Gastrocnemius medialis (tissue), 4 donors: ENCODE results near the gene ZNF718. TPM values are rescaled to one million over a fixed set of nuclear protein-coding genes. Genes with fewer than 3 reads are reported as not detected.
"Not testable (repeated sequence)": the region's sequence is repeated elsewhere in the genome, so short reads cannot be mapped to it uniquely, and the experiment has no call there.

Source experiments
- ATAC-seq, 2 donors: fragments of 150-250 bp; one replicate each; pipeline ENCODE4 v1.9.1; 2016
- DNase-seq, 2 donors: peaks; one replicate each; pipeline ENCODE4 v3.0.0-alpha.2; 2019
- H3K27ac ChIP-seq, 4 donors: fragments of 200-600 bp; sonication (generic); 1 replicate in 1 of 4; 2 replicates in 3 of 4; pipeline ENCODE4 v1.5.1; 2016 to 2018; ENCODE audit warnings: mild to moderate bottlenecking in 2 of 4, moderate library complexity in 1 of 4
- H3K27me3 ChIP-seq, 3 donors: fragments of 200-600 bp; sonication (generic) in 2 of 3; 1 replicate in 1 of 3; 2 replicates in 2 of 3; pipeline versions ENCODE4 v1.5.1 to v1.6.0; 2016 to 2019; ENCODE audit warnings: mild to moderate bottlenecking in 1 of 3, moderate library complexity in 1 of 3
- H3K36me3 ChIP-seq, 2 donors: fragments of 200-600 bp; sonication (generic) in 1 of 2; one replicate each; pipeline ENCODE4 v1.5.1; 2017 to 2018
- H3K4me1 ChIP-seq, 2 donors: fragments of 200-600 bp; sonication (generic) in 1 of 2; one replicate each; pipeline ENCODE4 v1.5.1; 2016 to 2017; ENCODE audit warnings: mild to moderate bottlenecking in 2 of 2
- H3K4me3 ChIP-seq, 4 donors: fragments of 200-600 bp; sonication (generic) in 3 of 4; 1 replicate in 1 of 4; 2 replicates in 3 of 4; pipeline ENCODE4 v1.5.1; 2016 to 2019; ENCODE audit warnings: mild to moderate bottlenecking in 2 of 4
- H3K9me3 ChIP-seq, 3 donors: fragments of 200-600 bp; sonication (generic) in 2 of 3; 1 replicate in 1 of 3; 2 replicates in 2 of 3; pipeline ENCODE4 v1.5.1; 2016 to 2019
- CTCF ChIP-seq, 5 experiments: fragments of 450-650 bp in 3 of 5; fragments of 200-600 bp in 2 of 5; sonication (generic) in 2 of 5; IDR thresholded peaks in 4 of 5; conservative IDR thresholded peaks in 1 of 5; 1 replicate in 4 of 5; 2 replicates in 1 of 5; pipeline ENCODE4 v1.5.1; 2016 to 2019; ENCODE audit warnings: antibody characterized with exemption in 5 of 5, mild to moderate bottlenecking in 3 of 5, moderate library complexity in 3 of 5
- POLR2A ChIP-seq, 2 donors: fragments of 450-650 bp; IDR thresholded peaks; one replicate each; pipeline ENCODE4 v1.6.1; 2017; ENCODE audit warnings: antibody characterized with exemption in 2 of 2, mild to moderate bottlenecking in 2 of 2, moderate library complexity in 2 of 2
- in situ Hi-C, 4 donors: fragments of 200-750 bp; cut with MboI; loops; one replicate each; pipeline versions ENCODE4 v1.15.0 to v1.8.0; 2017; ENCODE audit warnings: low sequenced_read_pairs in 4 of 4
- intact Hi-C: fragments of 100-400 bp; cut with DNase I; formaldehyde crosslinking; loops from one replicate; pipeline ENCODE4 v1.15.1; 2023; ENCODE audit warnings: low total_unique reads
- total RNA-seq, 4 donors: library from RNA; depleted of rRNA; stranded (reverse); fragments of >200 nt; gene quantifications; one replicate each; pipeline versions ENCODE4 v1.1.0 to v1.2.3, GENCODE V29; 2016

Gene ZNF718
- total RNA-seq, 4 donors from 2014 or later = 1.1 to 1.3 (median 1.3) TPM

GRCh38 chr4:173666-174314, 49.5 kb downstream of the ZNF718 start:
- H3K4me3 ChIP-seq = no peak overlapping the region
- TF ChIP-seq POLR2A (IDR thresholded peaks at IDR 0.05) = no peak
- TF ChIP-seq CTCF (IDR thresholded peaks at IDR 0.05 in 4 of 5, conservative IDR thresholded peaks at IDR 0.05 in 1 of 5) = no peak
- no peaks in the 10 kb centered on the region for H3K4me1 ChIP-seq
- peaks cover 9 to 62% (median 17%) of the 10 kb centered on the region in 3 donors for H3K9me3 ChIP-seq
- H3K27me3 ChIP-seq = no peaks in the 10 kb centered on the region
- no peak for DNase-seq
- in situ Hi-C loops (no loop called here), intact Hi-C loops (no loop called here)
- ATAC-seq = no peak
- peaks cover 0 to 16% of the 10 kb centered on the region in 2 donors for H3K36me3 ChIP-seq
- no peak overlapping the region for H3K27ac ChIP-seq

GRCh38 chr4:175986-176385, 51.7 kb downstream of the ZNF718 start:
- ATAC-seq (no peak), DNase-seq (no peak)
- no peak overlapping the region for H3K27ac ChIP-seq
- TF ChIP-seq POLR2A (IDR thresholded peaks at IDR 0.05) (no peak), CTCF (IDR thresholded peaks at IDR 0.05 in 4 of 5, conservative IDR thresholded peaks at IDR 0.05 in 1 of 5) (no peak)
- in situ Hi-C loops = no loop called here
- peaks cover 0 to 11% of the 10 kb centered on the region in 2 donors for H3K36me3 ChIP-seq
- no peaks in the 10 kb centered on the region for H3K27me3 ChIP-seq
- intact Hi-C loops = no loop called here
- no peak overlapping the region for H3K4me3 ChIP-seq
- peaks cover 9 to 63% (median 15%) of the 10 kb centered on the region in 3 donors for H3K9me3 ChIP-seq
- no peaks in the 10 kb centered on the region for H3K4me1 ChIP-seq

GRCh38 chr4:176995-177394, 52.7 kb downstream of the ZNF718 start:
- Histone ChIP-seq H3K27me3 (no peaks in the 10 kb centered on the region), H3K9me3 (peaks cover 6 to 58% (median 14%) of the 10 kb centered on the region in 3 donors), H3K4me1 (no peaks in the 10 kb centered on the region), H3K36me3 (peaks cover 0 to 1% of the 10 kb centered on the region in 2 donors), H3K27ac (no peak overlapping the region), H3K4me3 (no peak overlapping the region)
- in situ Hi-C loops = no loop called here
- ATAC-seq (no peak), DNase-seq (no peak)
- TF ChIP-seq CTCF (IDR thresholded peaks at IDR 0.05 in 4 of 5, conservative IDR thresholded peaks at IDR 0.05 in 1 of 5) = no peak
- no peak for TF ChIP-seq POLR2A (IDR thresholded peaks at IDR 0.05)
- intact Hi-C loops = no loop called here

- DNase-seq, H3K36me3 ChIP-seq, intact Hi-C loops, H3K4me3 ChIP-seq, H3K4me1 ChIP-seq, ATAC-seq, in situ Hi-C loops, H3K27me3 ChIP-seq, H3K27ac ChIP-seq: not testable (repeated sequence)
- peaks cover 3 to 49% (median 5%) of the 10 kb centered on the region in 3 donors for H3K9me3 ChIP-seq
These were observed 57.9 kb downstream of the ZNF718 start for GRCh38 chr4:182225-182624.

- DNase-seq (no peak), ATAC-seq (no peak)
- H3K27ac ChIP-seq = no peak overlapping the region
- no peaks in the 10 kb centered on the region for H3K4me1 ChIP-seq
- peaks cover 3 to 27% (median 5%) of the 10 kb centered on the region in 3 donors for H3K9me3 ChIP-seq
- no peak for TF ChIP-seq CTCF (IDR thresholded peaks at IDR 0.05 in 4 of 5, conservative IDR thresholded peaks at IDR 0.05 in 1 of 5)
- no peak for TF ChIP-seq POLR2A (IDR thresholded peaks at IDR 0.05)
- intact Hi-C loops (no loop called here), in situ Hi-C loops (no loop called here)
- no peak overlapping the region for H3K4me3 ChIP-seq
- H3K36me3 ChIP-seq = no peaks in the 10 kb centered on the region
- no peaks in the 10 kb centered on the region for H3K27me3 ChIP-seq
These were observed 63.8 kb downstream of the ZNF718 start for GRCh38 chr4:188091-188490.

- H3K36me3 ChIP-seq, intact Hi-C loops, H3K4me1 ChIP-seq, DNase-seq, ATAC-seq, H3K27me3 ChIP-seq, H3K4me3 ChIP-seq, H3K9me3 ChIP-seq, H3K27ac ChIP-seq, in situ Hi-C loops: not testable (repeated sequence)
These were observed 70.9 kb downstream of the ZNF718 start for GRCh38 chr4:195159-195558.
